GM12878 (cell line): ENCODE results near the gene TK2. TPM values are rescaled to one million over a fixed set of nuclear protein-coding genes. Genes with fewer than 3 reads are reported as not detected.

ENCODE experiments used
- ATF7 ChIP-seq: fragments of 450-650 bp; IDR thresholded peaks from 2 replicates; pipeline ENCODE4 v1.6.1; 2016; ENCODE audit warnings: low read depth, mild to moderate bottlenecking
- CBFB ChIP-seq: IDR thresholded peaks from 2 replicates; pipeline ENCODE4 v1.6.1; 2016; ENCODE audit warnings: antibody characterized with exemption, low read depth
- CREB1 ChIP-seq: IDR thresholded peaks from 2 replicates; pipeline ENCODE4 v1.6.1; 2012; ENCODE audit warnings: low read depth, mild to moderate bottlenecking, inconsistent platforms
- CREM ChIP-seq: IDR thresholded peaks from 2 replicates; pipeline ENCODE4 v1.6.1; 2014; ENCODE audit warnings: antibody characterized with exemption, low read depth
- EGR1 ChIP-seq, 2 experiments: IDR thresholded peaks; 1 replicate in 1 of 2; 2 replicates in 1 of 2; pipeline ENCODE4 v1.6.1; 2011 to 2012; ENCODE audit warnings: low read depth in 2 of 2, low read length in 2 of 2, borderline replicate concordance in 1 of 2, mild to moderate bottlenecking in 1 of 2, moderate library complexity in 1 of 2
- ESRRA ChIP-seq: IDR thresholded peaks from 2 replicates; pipeline ENCODE4 v1.6.1; 2012; ENCODE audit warnings: mild to moderate bottlenecking, low read length, improper control_type of control experiment
- FOS ChIP-seq: IDR thresholded peaks from 3 replicates; pipeline ENCODE4 v1.6.1; 2011; ENCODE audit warnings: borderline replicate concordance; ENCODE audit not compliant: insufficient read length; ENCODE audit errors: extremely low read depth
- FOXM1 ChIP-seq: IDR thresholded peaks from 2 replicates; pipeline ENCODE4 v1.6.1; 2012; ENCODE audit warnings: low read depth, mild to moderate bottlenecking, inconsistent platforms, low read length, moderate library complexity
- GABPA ChIP-seq: IDR thresholded peaks from 2 replicates; pipeline ENCODE4 v1.6.1; 2014; ENCODE audit warnings: antibody characterized with exemption, low read depth, mild to moderate bottlenecking, inconsistent platforms
- IRF4 ChIP-seq: IDR thresholded peaks from 2 replicates; pipeline ENCODE4 v1.6.1; 2011; ENCODE audit warnings: low read depth, low read length
- KAT2A ChIP-seq: conservative IDR thresholded peaks from 2 replicates; pipeline ENCODE4 v1.6.1; 2011; ENCODE audit warnings: low read depth, low read length; ENCODE audit not compliant: control insufficient read depth
- MTA3 ChIP-seq: IDR thresholded peaks from 2 replicates; pipeline ENCODE4 v1.6.1; 2012; ENCODE audit warnings: low read length, inconsistent platforms, borderline replicate concordance
- NRF1 ChIP-seq: conservative IDR thresholded peaks from 2 replicates; pipeline ENCODE4 v1.6.1; 2011; ENCODE audit warnings: mild to moderate bottlenecking, low read depth, low read length, improper control_type of control experiment
- PAX8 ChIP-seq: fragments of 450-650 bp; IDR thresholded peaks from 2 replicates; pipeline ENCODE4 v1.6.1; 2017; ENCODE audit warnings: mild to moderate bottlenecking, moderate library complexity
- RAD21 ChIP-seq: IDR thresholded peaks from 2 replicates; pipeline ENCODE4 v1.6.1; 2011; ENCODE audit warnings: mild to moderate bottlenecking, low read depth, low read length, moderate library complexity; ENCODE audit not compliant: insufficient read depth
- SMARCA5 ChIP-seq: fragments of 450-650 bp; IDR thresholded peaks from 2 replicates; pipeline ENCODE4 v1.6.1; 2017; ENCODE audit warnings: mild to moderate bottlenecking
- SP1 ChIP-seq: IDR thresholded peaks from one replicate; pipeline ENCODE4 v1.6.1; 2011; ENCODE audit warnings: low read depth, low read length
- STAT1 ChIP-seq: fragments of 450-650 bp; conservative IDR thresholded peaks from 2 replicates; pipeline ENCODE4 v1.6.1; 2014; ENCODE audit warnings: antibody characterized with exemption, mild to moderate bottlenecking
- YBX1 ChIP-seq: fragments of 450-650 bp; IDR thresholded peaks from 2 replicates; pipeline ENCODE4 v1.6.1; 2016; ENCODE audit warnings: antibody characterized with exemption
- YY1 ChIP-seq: IDR thresholded peaks from 2 replicates; pipeline ENCODE4 v1.6.1; 2011; ENCODE audit warnings: low read depth, mild to moderate bottlenecking, low read length
- polyA plus RNA-seq, 11 experiments: library from polyadenylated mRNA; depleted of rRNA in 4 of 11; unstranded in 6 of 11; stranded (reverse) in 5 of 11; fragments of >200 nt; fragmentation: Nextera tagmentation in 4 of 11; fragmentation: Illumina TruSeq in 1 of 11; extraction: Ambion mirVana in 4 of 11; extraction: Trizol in 1 of 11; gene quantifications; 1 replicate in 1 of 11; 2 replicates in 10 of 11; pipeline versions ENCODE4 v1.2.1 to v1.2.3, GENCODE V29; 2011 to 2016; ENCODE audit warnings: inconsistent platforms in 2 of 11, missing spikeins in 2 of 11, low read depth in 1 of 11
- total RNA-seq, 4 experiments: library from RNA; depleted of rRNA in 3 of 4; stranded (reverse); fragments of >200 nt in 3 of 4; fragmentation: Illumina TruSeq in 1 of 4; extraction: Trizol in 1 of 4; gene quantifications; 2 replicates each; pipeline versions ENCODE4 v1.2.1 to v1.2.3, GENCODE V29; 2013 to 2021
- TF ChIP-seq, protein P1 (sequence below): fragments of 450-650 bp; IDR thresholded peaks from 2 replicates; pipeline ENCODE4 v1.6.1; 2014; ENCODE audit warnings: mild to moderate bottlenecking
- TF ChIP-seq, protein P2 (sequence below): fragments of 450-650 bp; IDR thresholded peaks from 2 replicates; pipeline ENCODE4 v1.6.1; 2017; ENCODE audit warnings: mild to moderate bottlenecking, moderate library complexity
- TF ChIP-seq, protein P3 (sequence below): fragments of 450-650 bp; IDR thresholded peaks from 2 replicates; pipeline ENCODE4 v1.6.1; 2017; ENCODE audit warnings: mild to moderate bottlenecking, low read depth, inconsistent platforms; ENCODE audit not compliant: poor library complexity, severe bottlenecking
- TF ChIP-seq, protein P4 (sequence below): IDR thresholded peaks from 2 replicates; pipeline ENCODE4 v1.6.1; 2011; ENCODE audit warnings: low read depth, mild to moderate bottlenecking, low read length, moderate library complexity, borderline replicate concordance; ENCODE audit errors: extremely low read depth

TK2 gene
- total and polyA plus RNA-seq, 10 of the 15 experiments (the other 5 are each of a cell fraction or from before 2014, with no cell fraction given), result 1.3 to 12.4 (median 3.0) TPM

DNA sequence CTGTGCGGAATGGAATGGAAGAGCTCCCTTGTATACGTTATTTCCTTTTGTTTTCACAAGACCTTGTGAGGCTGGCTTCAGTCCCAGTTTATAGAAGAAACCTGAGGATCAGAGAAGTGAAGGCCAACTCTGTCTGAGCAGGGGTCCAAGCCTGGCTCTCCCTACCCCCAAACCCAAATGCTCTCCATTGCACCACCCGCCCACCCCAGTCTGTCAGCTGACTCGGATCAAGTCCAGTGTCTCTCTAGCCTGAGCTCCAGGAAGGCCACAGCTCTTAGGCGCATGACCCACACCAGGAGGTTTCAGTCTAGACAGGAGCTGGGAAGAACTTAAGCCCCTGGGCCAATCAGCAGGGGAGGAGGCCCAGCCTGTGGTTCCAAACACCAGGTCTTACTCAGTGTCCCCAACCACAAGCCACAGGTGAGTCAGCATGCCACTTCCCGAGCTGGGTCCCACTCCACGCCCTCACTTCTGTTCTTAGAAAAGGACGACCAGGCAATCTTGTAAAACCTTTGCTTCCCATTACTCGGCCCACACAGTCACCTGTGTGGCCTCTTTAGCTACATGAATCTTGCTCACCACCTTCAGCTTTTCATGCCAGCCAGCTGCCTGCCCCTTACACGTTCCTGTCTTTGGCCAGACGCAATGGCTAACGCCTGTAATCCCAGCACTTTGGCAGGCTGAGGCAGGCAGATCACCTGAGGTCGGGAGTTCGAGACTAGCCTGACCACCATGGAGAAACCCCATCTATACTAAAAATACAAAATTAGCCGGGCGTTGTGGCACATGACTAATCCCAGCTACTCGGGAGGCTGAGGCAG, 27.8 kb downstream of the TK2 start (continued):
- TF ChIP-seq, protein P1, sequence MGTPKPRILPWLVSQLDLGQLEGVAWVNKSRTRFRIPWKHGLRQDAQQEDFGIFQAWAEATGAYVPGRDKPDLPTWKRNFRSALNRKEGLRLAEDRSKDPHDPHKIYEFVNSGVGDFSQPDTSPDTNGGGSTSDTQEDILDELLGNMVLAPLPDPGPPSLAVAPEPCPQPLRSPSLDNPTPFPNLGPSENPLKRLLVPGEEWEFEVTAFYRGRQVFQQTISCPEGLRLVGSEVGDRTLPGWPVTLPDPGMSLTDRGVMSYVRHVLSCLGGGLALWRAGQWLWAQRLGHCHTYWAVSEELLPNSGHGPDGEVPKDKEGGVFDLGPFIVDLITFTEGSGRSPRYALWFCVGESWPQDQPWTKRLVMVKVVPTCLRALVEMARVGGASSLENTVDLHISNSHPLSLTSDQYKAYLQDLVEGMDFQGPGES, result no peak
- TF ChIP-seq PAX8, result no peak
- no peak for TF ChIP-seq YBX1
- TF ChIP-seq ATF7, result peak; percentile 62; the same call in 1 of the 2 replicates
- peak; percentile 89 for TF ChIP-seq IRF4
- peak; percentile 25; the same call in 1 of the 2 replicates for TF ChIP-seq CREB1
- no peak for TF ChIP-seq STAT1
- TF ChIP-seq CBFB, result peak; percentile 99
- no peak for TF ChIP-seq KAT2A
- TF ChIP-seq ESRRA, result no peak
- TF ChIP-seq SP1, result peak; percentile 70
- 0 out of 3 replicates have a peak, but pooled peaks of 1 of the 2 experiments have one; percentile 8 for TF ChIP-seq EGR1 (IDR thresholded peaks at IDR 0.05; ENCODE audit: borderline replicate concordance in 1 of 2, low read depth in 2 of 2, low read length in 2 of 2)
- TF ChIP-seq FOXM1, result peak; percentile 84
- no peak for TF ChIP-seq RAD21
- TF ChIP-seq, protein P2, sequence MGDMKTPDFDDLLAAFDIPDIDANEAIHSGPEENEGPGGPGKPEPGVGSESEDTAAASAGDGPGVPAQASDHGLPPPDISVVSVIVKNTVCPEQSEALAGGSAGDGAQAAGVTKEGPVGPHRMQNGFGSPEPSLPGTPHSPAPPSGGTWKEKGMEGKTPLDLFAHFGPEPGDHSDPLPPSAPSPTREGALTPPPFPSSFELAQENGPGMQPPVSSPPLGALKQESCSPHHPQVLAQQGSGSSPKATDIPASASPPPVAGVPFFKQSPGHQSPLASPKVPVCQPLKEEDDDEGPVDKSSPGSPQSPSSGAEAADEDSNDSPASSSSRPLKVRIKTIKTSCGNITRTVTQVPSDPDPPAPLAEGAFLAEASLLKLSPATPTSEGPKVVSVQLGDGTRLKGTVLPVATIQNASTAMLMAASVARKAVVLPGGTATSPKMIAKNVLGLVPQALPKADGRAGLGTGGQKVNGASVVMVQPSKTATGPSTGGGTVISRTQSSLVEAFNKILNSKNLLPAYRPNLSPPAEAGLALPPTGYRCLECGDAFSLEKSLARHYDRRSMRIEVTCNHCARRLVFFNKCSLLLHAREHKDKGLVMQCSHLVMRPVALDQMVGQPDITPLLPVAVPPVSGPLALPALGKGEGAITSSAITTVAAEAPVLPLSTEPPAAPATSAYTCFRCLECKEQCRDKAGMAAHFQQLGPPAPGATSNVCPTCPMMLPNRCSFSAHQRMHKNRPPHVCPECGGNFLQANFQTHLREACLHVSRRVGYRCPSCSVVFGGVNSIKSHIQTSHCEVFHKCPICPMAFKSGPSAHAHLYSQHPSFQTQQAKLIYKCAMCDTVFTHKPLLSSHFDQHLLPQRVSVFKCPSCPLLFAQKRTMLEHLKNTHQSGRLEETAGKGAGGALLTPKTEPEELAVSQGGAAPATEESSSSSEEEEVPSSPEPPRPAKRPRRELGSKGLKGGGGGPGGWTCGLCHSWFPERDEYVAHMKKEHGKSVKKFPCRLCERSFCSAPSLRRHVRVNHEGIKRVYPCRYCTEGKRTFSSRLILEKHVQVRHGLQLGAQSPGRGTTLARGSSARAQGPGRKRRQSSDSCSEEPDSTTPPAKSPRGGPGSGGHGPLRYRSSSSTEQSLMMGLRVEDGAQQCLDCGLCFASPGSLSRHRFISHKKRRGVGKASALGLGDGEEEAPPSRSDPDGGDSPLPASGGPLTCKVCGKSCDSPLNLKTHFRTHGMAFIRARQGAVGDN, result peak; percentile 40; the same call in 1 of the 2 replicates
- no peak; the same call in 1 of the 2 replicates for TF ChIP-seq YY1
- TF ChIP-seq, protein P3, sequence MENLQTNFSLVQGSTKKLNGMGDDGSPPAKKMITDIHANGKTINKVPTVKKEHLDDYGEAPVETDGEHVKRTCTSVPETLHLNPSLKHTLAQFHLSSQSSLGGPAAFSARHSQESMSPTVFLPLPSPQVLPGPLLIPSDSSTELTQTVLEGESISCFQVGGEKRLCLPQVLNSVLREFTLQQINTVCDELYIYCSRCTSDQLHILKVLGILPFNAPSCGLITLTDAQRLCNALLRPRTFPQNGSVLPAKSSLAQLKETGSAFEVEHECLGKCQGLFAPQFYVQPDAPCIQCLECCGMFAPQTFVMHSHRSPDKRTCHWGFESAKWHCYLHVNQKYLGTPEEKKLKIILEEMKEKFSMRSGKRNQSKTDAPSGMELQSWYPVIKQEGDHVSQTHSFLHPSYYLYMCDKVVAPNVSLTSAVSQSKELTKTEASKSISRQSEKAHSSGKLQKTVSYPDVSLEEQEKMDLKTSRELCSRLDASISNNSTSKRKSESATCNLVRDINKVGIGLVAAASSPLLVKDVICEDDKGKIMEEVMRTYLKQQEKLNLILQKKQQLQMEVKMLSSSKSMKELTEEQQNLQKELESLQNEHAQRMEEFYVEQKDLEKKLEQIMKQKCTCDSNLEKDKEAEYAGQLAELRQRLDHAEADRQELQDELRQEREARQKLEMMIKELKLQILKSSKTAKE, result peak; percentile 98
- 0 out of 2 replicates have a peak, but pooled peaks have one; percentile 22 for TF ChIP-seq GABPA
- TF ChIP-seq NRF1, result no peak
- TF ChIP-seq CREM, result peak; percentile 87
- no peak for TF ChIP-seq SMARCA5
- TF ChIP-seq, protein P4, sequence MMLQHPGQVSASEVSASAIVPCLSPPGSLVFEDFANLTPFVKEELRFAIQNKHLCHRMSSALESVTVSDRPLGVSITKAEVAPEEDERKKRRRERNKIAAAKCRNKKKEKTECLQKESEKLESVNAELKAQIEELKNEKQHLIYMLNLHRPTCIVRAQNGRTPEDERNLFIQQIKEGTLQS, result no peak
- no peak for TF ChIP-seq FOS
- peak; percentile 95 for TF ChIP-seq MTA3
